Duodenal mucosa (tissue), 2 donors: ENCODE measurements around the gene E2F8.
A peak's percentile ranks its signal among the peaks of the same experiment; 100 is the strongest.
"Not testable (repeated sequence)": the region's sequence is repeated elsewhere in the genome, so short reads cannot be mapped to it uniquely, and the experiment has no call there.

Experiments
- H3K27ac ChIP-seq: one replicate; pipeline ENCODE4 v1.7.0; 2013; ENCODE audit warnings: low read depth, low read length
- H3K27me3 ChIP-seq, 2 donors: one replicate each; pipeline ENCODE4 v1.7.0; 2013; ENCODE audit warnings: low read length in 2 of 2, control low read depth in 1 of 2; ENCODE audit not compliant: insufficient read depth in 2 of 2, control insufficient read depth in 1 of 2
- H3K36me3 ChIP-seq, 2 donors: one replicate each; pipeline ENCODE4 v1.7.0; 2013; ENCODE audit warnings: low read length in 2 of 2, control low read depth in 1 of 2; ENCODE audit not compliant: insufficient read depth in 2 of 2, control insufficient read depth in 1 of 2
- H3K4me1 ChIP-seq, 2 donors: one replicate each; pipeline ENCODE4 v1.7.0; 2013; ENCODE audit warnings: low read length in 2 of 2, control low read depth in 1 of 2; ENCODE audit not compliant: insufficient read depth in 2 of 2, control insufficient read depth in 1 of 2
- H3K4me3 ChIP-seq, 2 donors: one replicate each; pipeline ENCODE4 v1.7.0; 2013; ENCODE audit warnings: low read length in 2 of 2, low read depth in 1 of 2
- H3K9ac ChIP-seq, 2 donors: one replicate each; pipeline ENCODE4 v1.7.0; 2013; ENCODE audit warnings: low read length in 2 of 2, low read depth in 1 of 2
- H3K9me3 ChIP-seq, 2 donors: one replicate each; pipeline ENCODE4 v1.7.0; 2013; ENCODE audit warnings: low read length in 2 of 2, control low read depth in 1 of 2; ENCODE audit not compliant: control insufficient read depth in 1 of 2

E2F8 gene

DNA sequence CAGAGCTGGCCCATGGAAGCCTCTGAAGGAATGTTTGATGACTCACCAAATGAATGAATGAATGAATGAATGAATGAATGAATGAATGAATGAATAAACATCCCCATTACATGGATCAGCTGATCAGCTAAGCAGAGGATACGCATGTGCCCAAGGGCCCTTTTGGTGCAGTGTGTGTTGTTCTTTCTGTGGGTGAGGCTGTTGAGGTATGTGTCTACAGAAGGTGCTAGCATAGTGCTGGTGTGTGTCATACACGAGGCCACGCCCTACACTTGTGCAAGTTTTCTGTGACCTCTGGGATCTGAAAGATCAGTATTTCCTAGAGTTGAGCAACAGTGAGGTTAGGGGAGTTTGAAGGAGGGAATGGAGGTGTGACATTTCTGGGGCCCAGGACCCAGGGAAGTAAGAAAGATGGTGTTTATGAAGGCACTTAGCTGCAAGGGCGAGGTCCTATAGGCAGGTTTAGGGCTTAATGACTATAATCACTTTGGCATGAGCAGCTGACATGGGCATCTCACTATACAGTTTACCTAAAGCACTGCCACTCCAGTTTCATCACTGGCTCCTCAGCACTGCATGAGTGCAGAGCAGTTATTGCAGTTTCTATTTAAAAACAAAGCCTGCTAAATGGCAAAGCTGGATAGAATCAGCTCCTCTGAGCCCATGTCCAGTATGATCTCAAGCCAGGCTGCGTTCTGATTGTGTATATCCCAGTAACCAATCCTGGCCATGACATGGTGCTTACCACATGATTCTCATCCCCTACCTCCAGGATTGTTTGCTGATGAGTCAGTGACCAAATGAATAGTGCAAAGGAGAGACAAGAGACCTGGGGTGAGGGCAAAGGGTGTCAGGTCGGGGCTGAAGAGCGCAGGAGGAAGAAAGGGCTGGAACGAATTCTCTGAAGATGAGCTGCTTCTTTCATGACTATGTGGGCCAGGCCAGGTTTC lies 36.4 kb upstream of the E2F8 start:
- Histone ChIP-seq H3K4me1 (peaks cover 0 to 10% of the 10 kb centered on the region in 2 donors), H3K27ac (no peak overlapping the region), H3K4me3 (no peak overlapping the region), H3K9ac (no peak overlapping the region), H3K27me3 (no peaks in the 10 kb centered on the region), H3K9me3 (no peaks in the 10 kb centered on the region), H3K36me3 (no peaks in the 10 kb centered on the region)

GRCh38 chr11:19275496-19275895 lies 34.8 kb upstream of the E2F8 start:
- no peaks in the 10 kb centered on the region for H3K9me3 ChIP-seq
- no peak overlapping the region for H3K27ac ChIP-seq
- no peaks in the 10 kb centered on the region for H3K27me3 ChIP-seq
- no peaks in the 10 kb centered on the region for H3K36me3 ChIP-seq
- peaks cover 0 to 9% of the 10 kb centered on the region in 2 donors for H3K4me1 ChIP-seq
- H3K4me3 ChIP-seq = no peak overlapping the region
- no peak overlapping the region for H3K9ac ChIP-seq

DNA sequence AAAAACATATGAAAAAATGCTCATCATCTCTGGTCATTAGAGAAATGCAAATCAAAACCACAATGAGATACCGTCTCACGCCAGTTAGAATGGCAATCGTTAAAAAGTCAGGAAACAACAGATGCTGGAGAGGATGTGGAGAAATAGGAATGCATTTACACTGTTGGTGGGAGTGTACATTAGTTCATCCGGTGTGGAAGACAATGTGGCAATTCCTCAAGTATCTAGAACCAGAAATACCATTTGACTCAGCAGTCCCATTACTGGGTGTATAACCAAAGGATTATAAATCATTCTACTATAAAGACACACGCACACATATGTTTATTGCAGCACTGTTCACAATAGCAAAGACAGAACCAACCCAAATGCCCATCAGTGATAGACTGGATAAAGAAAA lies 32.5 kb upstream of the E2F8 start:
- not testable (repeated sequence) for H3K27me3 ChIP-seq, H3K36me3 ChIP-seq, H3K9me3 ChIP-seq, H3K9ac ChIP-seq, H3K4me1 ChIP-seq, H3K4me3 ChIP-seq, H3K27ac ChIP-seq

GRCh38 chr11:19268909-19269308 lies 28.2 kb upstream of the E2F8 start:
- Histone ChIP-seq H3K9ac (no peak overlapping the region), H3K36me3 (no peaks in the 10 kb centered on the region), H3K27me3 (peaks cover 4 to 8% of the 10 kb centered on the region in 2 donors), H3K4me3 (no peak overlapping the region), H3K27ac (no peak overlapping the region), H3K4me1 (no peaks in the 10 kb centered on the region), H3K9me3 (no peaks in the 10 kb centered on the region)

GRCh38 chr11:19267567-19267966 lies 26.8 kb upstream of the E2F8 start:
- H3K9ac ChIP-seq = no peak overlapping the region
- no peaks in the 10 kb centered on the region for H3K4me1 ChIP-seq
- H3K9me3 ChIP-seq = no peaks in the 10 kb centered on the region
- H3K27me3 ChIP-seq = peaks cover 4 to 8% of the 10 kb centered on the region in 2 donors
- H3K4me3 ChIP-seq = no peak overlapping the region
- H3K27ac ChIP-seq = no peak overlapping the region
- H3K36me3 ChIP-seq = no peaks in the 10 kb centered on the region

- no peak overlapping the region for H3K27ac ChIP-seq
- no peak overlapping the region for H3K9ac ChIP-seq
- H3K36me3 ChIP-seq = no peaks in the 10 kb centered on the region
- H3K27me3 ChIP-seq = peaks cover 0 to 4% of the 10 kb centered on the region in 2 donors
- H3K4me1 ChIP-seq = no peaks in the 10 kb centered on the region
- no peak overlapping the region for H3K4me3 ChIP-seq
- no peaks in the 10 kb centered on the region for H3K9me3 ChIP-seq
Measured at GRCh38 chr11:19263333-19263732, 22.6 kb upstream of the E2F8 start.

GRCh38 chr11:19259487-19260345 lies 19.0 kb upstream of the E2F8 start:
- H3K9ac ChIP-seq = no peak overlapping the region
- no peak overlapping the region for H3K27ac ChIP-seq
- H3K4me3 ChIP-seq = peak overlapping the region; percentile 37 to 42
- no peaks in the 10 kb centered on the region for H3K9me3 ChIP-seq
- H3K4me1 ChIP-seq = no peaks in the 10 kb centered on the region
- no peaks in the 10 kb centered on the region for H3K36me3 ChIP-seq
- no peaks in the 10 kb centered on the region for H3K27me3 ChIP-seq

GRCh38 chr11:19258641-19259230 lies 18.0 kb upstream of the E2F8 start:
- Histone ChIP-seq H3K27ac (no peak overlapping the region), H3K4me1 (no peaks in the 10 kb centered on the region), H3K9me3 (no peaks in the 10 kb centered on the region), H3K36me3 (no peaks in the 10 kb centered on the region), H3K4me3 (no peak overlapping the region), H3K27me3 (no peaks in the 10 kb centered on the region), H3K9ac (no peak overlapping the region)

DNA sequence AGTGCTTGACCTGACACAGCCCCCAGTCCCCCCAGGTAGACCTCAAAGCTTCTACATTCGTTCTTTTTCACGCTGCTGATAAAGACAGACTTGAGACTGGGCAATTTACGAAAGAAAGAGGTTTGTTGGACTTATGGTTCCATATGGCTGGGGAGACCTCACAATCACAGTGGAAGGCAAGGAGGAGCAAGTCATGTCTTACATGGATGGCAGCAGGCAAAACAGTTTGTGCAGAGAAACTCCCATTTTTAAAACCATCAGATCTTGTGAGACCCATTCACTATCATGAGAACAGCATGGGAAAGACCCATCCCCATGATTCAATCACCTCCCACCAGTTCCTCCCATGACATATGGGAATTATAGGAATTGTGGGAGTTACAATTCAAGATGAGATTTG lies 13.7 kb upstream of the E2F8 start:
- not testable (repeated sequence) for H3K9ac ChIP-seq, H3K9me3 ChIP-seq, H3K27ac ChIP-seq, H3K4me1 ChIP-seq, H3K36me3 ChIP-seq, H3K4me3 ChIP-seq, H3K27me3 ChIP-seq

DNA sequence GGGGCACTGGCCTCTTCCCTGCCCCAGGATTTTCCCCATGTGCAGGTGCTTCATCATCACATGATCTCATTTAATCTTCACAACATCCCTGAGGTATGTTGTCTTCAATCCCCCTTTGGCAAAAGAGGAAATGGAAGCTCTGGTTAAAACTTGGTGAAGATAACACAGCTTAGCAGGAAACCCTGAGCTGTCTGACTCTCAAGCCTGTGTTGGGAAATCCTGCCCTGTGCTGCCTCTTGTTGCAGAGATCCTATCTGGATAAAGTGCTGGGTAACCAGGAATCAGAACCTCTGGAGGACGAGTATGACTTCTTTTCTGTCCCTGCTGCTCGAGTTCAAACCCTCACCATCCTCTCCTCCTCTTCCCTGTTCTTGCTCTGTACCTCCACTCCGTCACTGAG lies 13.1 kb upstream of the E2F8 start:
- Histone ChIP-seq H3K4me1 (no peaks in the 10 kb centered on the region), H3K36me3 (no peaks in the 10 kb centered on the region), H3K27ac (no peak overlapping the region), H3K9me3 (no peaks in the 10 kb centered on the region), H3K4me3 (no peak overlapping the region), H3K9ac (no peak overlapping the region), H3K27me3 (no peaks in the 10 kb centered on the region)
